ENCODE data around the gene GALK2. TPM values are rescaled to one million over a fixed set of nuclear protein-coding genes. Genes with fewer than 3 reads are reported as not detected.

Gene GALK2
- total RNA-seq, 1 donor from 2014 or later, result 21.3 TPM

DNA sequence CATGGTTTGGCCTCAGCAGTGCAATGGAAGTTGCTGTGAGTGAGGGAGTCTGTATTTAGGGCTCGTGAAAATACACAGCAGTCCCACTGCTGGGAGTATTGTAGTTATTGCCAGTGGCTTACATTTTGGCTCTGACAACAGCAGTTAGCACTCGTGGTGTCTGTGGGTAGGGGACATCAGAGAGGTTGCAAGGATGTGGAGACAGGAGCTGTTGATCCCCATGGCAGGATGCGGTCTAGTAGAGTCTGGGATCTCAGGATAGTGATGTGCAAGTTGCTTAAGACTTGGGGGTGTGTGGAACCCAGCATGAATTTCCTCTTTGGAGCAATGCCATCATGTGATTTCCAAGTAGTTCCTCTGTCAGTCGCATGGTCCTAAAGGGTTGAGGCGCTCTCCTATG lies 59.9 kb downstream of the GALK2 start:
- DNase-seq (ENCODE audit: low read depth, low spot score), result no peak
- Mint-ChIP-seq H3K9me3 (peaks cover 8% of the 10 kb centered on the region), H3K27me3 (ENCODE audit: low read depth) (no peaks in the 10 kb centered on the region), H3K4me1 (peaks cover 15% of the 10 kb centered on the region), H3K27ac (ENCODE audit: unreplicated experiment) (no peak overlapping the region), H3K4me3 (no peak overlapping the region), H3K36me3 (ENCODE audit: low read depth) (peaks cover 14% of the 10 kb centered on the region)
- TF ChIP-seq, protein P1, sequence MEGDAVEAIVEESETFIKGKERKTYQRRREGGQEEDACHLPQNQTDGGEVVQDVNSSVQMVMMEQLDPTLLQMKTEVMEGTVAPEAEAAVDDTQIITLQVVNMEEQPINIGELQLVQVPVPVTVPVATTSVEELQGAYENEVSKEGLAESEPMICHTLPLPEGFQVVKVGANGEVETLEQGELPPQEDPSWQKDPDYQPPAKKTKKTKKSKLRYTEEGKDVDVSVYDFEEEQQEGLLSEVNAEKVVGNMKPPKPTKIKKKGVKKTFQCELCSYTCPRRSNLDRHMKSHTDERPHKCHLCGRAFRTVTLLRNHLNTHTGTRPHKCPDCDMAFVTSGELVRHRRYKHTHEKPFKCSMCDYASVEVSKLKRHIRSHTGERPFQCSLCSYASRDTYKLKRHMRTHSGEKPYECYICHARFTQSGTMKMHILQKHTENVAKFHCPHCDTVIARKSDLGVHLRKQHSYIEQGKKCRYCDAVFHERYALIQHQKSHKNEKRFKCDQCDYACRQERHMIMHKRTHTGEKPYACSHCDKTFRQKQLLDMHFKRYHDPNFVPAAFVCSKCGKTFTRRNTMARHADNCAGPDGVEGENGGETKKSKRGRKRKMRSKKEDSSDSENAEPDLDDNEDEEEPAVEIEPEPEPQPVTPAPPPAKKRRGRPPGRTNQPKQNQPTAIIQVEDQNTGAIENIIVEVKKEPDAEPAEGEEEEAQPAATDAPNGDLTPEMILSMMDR (conservative IDR thresholded peaks at IDR 0.05), result no peak

DNA sequence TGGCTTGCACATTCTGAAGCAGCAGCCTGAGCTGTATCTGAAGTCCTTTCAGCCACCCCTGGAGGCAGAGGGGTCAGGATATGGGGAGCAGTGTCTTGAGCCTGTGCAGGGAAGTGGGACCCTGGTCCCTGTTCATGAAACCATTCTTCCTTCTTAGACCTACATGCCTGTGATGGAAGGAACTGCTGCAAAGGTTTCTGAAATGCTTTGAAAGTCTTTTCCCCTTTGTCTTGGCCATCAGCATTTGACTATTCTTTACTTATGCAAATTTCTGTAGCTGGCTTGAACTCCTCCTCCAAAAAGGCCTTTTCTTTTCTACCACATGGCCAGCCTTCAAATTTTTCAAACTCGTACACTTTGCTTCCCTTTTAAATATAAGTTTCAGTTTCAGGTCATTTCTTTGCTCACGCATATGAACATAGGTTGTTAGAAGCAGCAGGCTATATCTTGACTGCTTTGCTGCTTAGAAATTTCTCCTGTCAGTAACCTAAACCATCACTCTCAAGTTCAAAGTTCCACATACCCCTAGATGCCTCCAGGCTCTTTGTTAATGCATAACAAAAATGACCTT lies 62.3 kb downstream of the GALK2 start:
- TF ChIP-seq, protein P1 (conservative IDR thresholded peaks at IDR 0.05), result no peak
- DNase-seq (ENCODE audit: low read depth, low spot score), result no peak
- no peak overlapping the region for H3K4me3 Mint-ChIP-seq
- H3K27me3 Mint-ChIP-seq (ENCODE audit: low read depth), result no peaks in the 10 kb centered on the region
- H3K36me3 Mint-ChIP-seq (ENCODE audit: low read depth), result peaks cover 11% of the 10 kb centered on the region
- H3K27ac Mint-ChIP-seq (ENCODE audit: unreplicated experiment), result no peak overlapping the region
- peaks cover 8% of the 10 kb centered on the region for H3K9me3 Mint-ChIP-seq
- H3K4me1 Mint-ChIP-seq, result peaks cover 14% of the 10 kb centered on the region

DNA sequence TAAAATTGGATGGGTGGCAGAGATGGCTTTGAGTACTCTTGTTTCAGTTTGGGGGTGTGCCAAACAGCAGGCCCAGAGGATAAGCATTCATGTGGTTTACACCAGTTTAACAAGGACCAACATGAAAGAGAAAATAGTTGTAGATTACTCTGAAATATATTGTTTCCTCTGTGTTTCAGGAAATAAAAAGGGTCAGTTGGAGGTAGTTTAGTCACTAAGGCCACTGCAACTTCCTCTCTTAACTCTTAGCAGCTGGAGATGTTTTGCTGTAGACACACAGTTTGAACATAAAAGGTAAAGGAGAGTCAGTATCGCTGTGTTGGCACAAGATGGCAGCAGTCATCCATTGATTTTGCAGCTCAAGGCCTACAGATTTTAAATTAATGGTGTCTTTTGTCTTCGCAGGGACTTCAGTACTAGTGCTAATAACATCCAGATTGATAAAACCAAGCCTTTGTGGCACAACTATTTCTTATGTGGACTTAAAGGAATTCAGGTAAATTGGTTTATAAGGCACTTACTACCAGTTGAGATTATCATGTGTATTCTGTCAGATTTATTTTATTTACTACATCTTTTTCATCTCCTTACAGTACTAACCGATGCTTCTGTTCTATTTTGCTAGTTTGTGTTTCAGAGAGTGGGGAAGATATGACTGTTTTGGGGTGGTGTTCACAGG lies 65.5 kb downstream of the GALK2 start:
- H3K4me1 Mint-ChIP-seq, result peaks cover 14% of the 10 kb centered on the region
- TF ChIP-seq, protein P1 (conservative IDR thresholded peaks at IDR 0.05), result peak; percentile 94
- peaks cover 2% of the 10 kb centered on the region for H3K36me3 Mint-ChIP-seq (ENCODE audit: low read depth)
- no peak overlapping the region for H3K4me3 Mint-ChIP-seq
- peak; percentile 53 for DNase-seq (ENCODE audit: low read depth, low spot score)
- no peaks in the 10 kb centered on the region for H3K27me3 Mint-ChIP-seq (ENCODE audit: low read depth)
- H3K9me3 Mint-ChIP-seq, result no peaks in the 10 kb centered on the region
- peak overlapping the region; percentile 90 for H3K27ac Mint-ChIP-seq (ENCODE audit: unreplicated experiment)

DNA sequence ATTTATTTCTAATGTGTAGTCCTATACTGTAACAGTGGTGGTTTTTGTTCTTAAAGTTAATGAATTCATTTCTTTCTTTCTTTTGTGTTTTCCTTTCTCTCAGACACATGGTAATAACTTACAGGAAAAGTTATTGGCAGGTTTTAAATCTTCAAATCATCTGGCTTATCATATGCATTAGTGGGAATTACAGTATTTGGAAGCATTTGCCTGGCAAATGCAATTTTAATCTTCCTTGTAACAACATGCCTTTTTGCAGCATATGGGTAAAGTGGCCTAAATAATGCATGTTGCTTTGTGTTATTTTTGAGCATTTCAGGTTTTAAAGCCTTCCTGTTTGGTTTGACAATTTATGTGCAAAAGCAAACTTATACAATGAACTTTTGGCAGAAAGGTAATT lies 66.8 kb downstream of the GALK2 start:
- TF ChIP-seq, protein P1 (conservative IDR thresholded peaks at IDR 0.05), result no peak
- Mint-ChIP-seq H3K4me3 (no peak overlapping the region), H3K9me3 (no peaks in the 10 kb centered on the region), H3K36me3 (ENCODE audit: low read depth) (peaks cover 2% of the 10 kb centered on the region), H3K4me1 (peaks cover 14% of the 10 kb centered on the region), H3K27ac (ENCODE audit: unreplicated experiment) (no peak overlapping the region), H3K27me3 (ENCODE audit: low read depth) (no peaks in the 10 kb centered on the region)
- DNase-seq (ENCODE audit: low read depth, low spot score), result no peak

DNA sequence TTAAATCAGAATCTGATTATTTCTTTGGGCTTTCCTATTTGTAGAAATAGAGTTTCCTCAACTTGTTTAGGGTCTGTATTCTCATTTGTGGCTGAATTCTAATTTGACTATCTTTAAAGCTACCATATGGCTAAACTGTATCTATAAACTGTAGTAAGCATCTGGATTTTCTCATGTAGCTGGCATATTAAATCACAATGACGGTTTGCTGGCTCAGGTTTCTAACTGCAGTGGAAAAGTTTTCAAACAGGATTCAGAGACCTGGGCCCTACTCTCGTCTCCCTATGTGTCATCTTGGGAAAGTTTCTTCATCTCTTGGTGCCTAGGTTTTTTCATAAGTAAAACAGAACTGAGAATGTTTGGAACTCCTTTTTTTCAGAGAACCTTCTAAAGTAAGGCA lies 68.3 kb downstream of the GALK2 start:
- no peak overlapping the region for H3K4me3 Mint-ChIP-seq
- peaks cover 7% of the 10 kb centered on the region for H3K4me1 Mint-ChIP-seq
- no peaks in the 10 kb centered on the region for H3K9me3 Mint-ChIP-seq
- H3K36me3 Mint-ChIP-seq (ENCODE audit: low read depth), result peaks cover 3% of the 10 kb centered on the region
- DNase-seq (ENCODE audit: low read depth, low spot score), result no peak
- no peak overlapping the region for H3K27ac Mint-ChIP-seq (ENCODE audit: unreplicated experiment)
- TF ChIP-seq, protein P1 (conservative IDR thresholded peaks at IDR 0.05), result no peak
- H3K27me3 Mint-ChIP-seq (ENCODE audit: low read depth), result no peaks in the 10 kb centered on the region
